Esophagus muscularis mucosa (tissue), 4 donors: ENCODE measurements around the gene SMIM30. TPM values are rescaled to one million over a fixed set of nuclear protein-coding genes. Genes with fewer than 3 reads are reported as not detected.

Source experiments
- DNase-seq: peaks from one replicate; pipeline ENCODE4 v3.0.0-alpha.2; 2017; ENCODE audit errors: extremely low spot score
- H3K27ac ChIP-seq, 4 donors: fragments of 200-600 bp; sonication (generic); replicated peaks in 1 of 4; 1 replicate in 3 of 4; 2 replicates in 1 of 4; pipeline ENCODE4 v1.5.1; 2016 to 2019; ENCODE audit warnings: mild to moderate bottlenecking in 1 of 4
- H3K27me3 ChIP-seq, 4 donors: fragments of 200-600 bp; sonication (generic); one replicate each; pipeline versions ENCODE4 v1.5.1 to v1.6.0; 2016 to 2019
- H3K36me3 ChIP-seq, 4 donors: fragments of 200-600 bp; sonication (generic); one replicate each; pipeline ENCODE4 v1.5.1; 2016 to 2019
- H3K4me1 ChIP-seq, 4 donors: fragments of 200-600 bp; sonication (generic); one replicate each; pipeline ENCODE4 v1.5.1; 2016 to 2019
- H3K4me3 ChIP-seq, 4 donors: fragments of 200-600 bp; sonication (generic); 1 replicate in 2 of 4; 2 replicates in 2 of 4; pipeline ENCODE4 v1.5.1; 2016 to 2019; ENCODE audit warnings: mild to moderate bottlenecking in 4 of 4, moderate library complexity in 1 of 4
- H3K9me3 ChIP-seq, 4 donors: fragments of 200-600 bp; sonication (generic); 1 replicate in 3 of 4; 2 replicates in 1 of 4; pipeline ENCODE4 v1.5.1; 2016 to 2019
- CTCF ChIP-seq, 3 experiments: fragments of 200-600 bp in 2 of 3; fragments of 450-650 bp in 1 of 3; sonication (generic) in 2 of 3; IDR thresholded peaks; one replicate each; pipeline ENCODE4 v1.5.1; 2017 to 2019; ENCODE audit warnings: antibody characterized with exemption in 3 of 3, mild to moderate bottlenecking in 2 of 3, moderate library complexity in 1 of 3
- EP300 ChIP-seq: sonication (generic); formaldehyde crosslinking; IDR thresholded peaks from one replicate; pipeline ENCODE4 v1.6.1; 2017; ENCODE audit warnings: antibody characterized with exemption
- POLR2A ChIP-seq: fragments of 450-650 bp; IDR thresholded peaks from one replicate; pipeline ENCODE4 v1.6.1; 2017; ENCODE audit warnings: antibody characterized with exemption, moderate library complexity, mild to moderate bottlenecking, low read depth
- POLR2AphosphoS5 ChIP-seq, 2 donors: sonication (generic); formaldehyde crosslinking; IDR thresholded peaks; one replicate each; pipeline ENCODE4 v1.6.1; 2017; ENCODE audit warnings: antibody characterized with exemption in 2 of 2
- WGBS: methylation state at CpG from one replicate; pipeline ENCODE4 v1.1.5; 2018; 5-methylcytosine and 5-hydroxymethylcytosine counted together
- intact Hi-C: fragments of 100-400 bp; cut with DNase I; formaldehyde crosslinking; loops from one replicate; pipeline ENCODE4 v1.15.1; 2023
- total RNA-seq, 4 donors: library from RNA; depleted of rRNA; stranded (reverse); fragments of >200 nt; gene quantifications; one replicate each; pipeline versions ENCODE4 v1.1.0 to v1.2.1, GENCODE V29; 2016

The SMIM30 gene
- total RNA-seq, 4 donors from 2014 or later: 25.2 to 37.8 (median 35.2) TPM

GRCh38 chr7:113141803-113142202 is 23.4 kb upstream of the SMIM30 start:
- H3K4me1 ChIP-seq: no peaks in the 10 kb centered on the region
- no peaks in the 10 kb centered on the region for H3K9me3 ChIP-seq
- TF ChIP-seq POLR2AphosphoS5 (IDR thresholded peaks at IDR 0.05) (no peak), CTCF (IDR thresholded peaks at IDR 0.05) (no peak), POLR2A (no peak), EP300 (no peak)
- no peak overlapping the region for H3K4me3 ChIP-seq
- no peaks in the 10 kb centered on the region for H3K27me3 ChIP-seq
- H3K36me3 ChIP-seq: no peaks in the 10 kb centered on the region
- DNase-seq: no peak
- H3K27ac ChIP-seq: no peak overlapping the region
- intact Hi-C loops: no loop called here

GRCh38 chr7:113140956-113141355 is 22.6 kb upstream of the SMIM30 start:
- Histone ChIP-seq H3K36me3 (no peaks in the 10 kb centered on the region), H3K4me1 (no peaks in the 10 kb centered on the region), H3K27me3 (no peaks in the 10 kb centered on the region), H3K9me3 (no peaks in the 10 kb centered on the region), H3K4me3 (no peak overlapping the region), H3K27ac (no peak overlapping the region)
- intact Hi-C loops: no loop called here
- no peak for DNase-seq
- 87% methylated on average over 4 of the region's 4 CpGs for WGBS
- TF ChIP-seq EP300 (no peak), CTCF (IDR thresholded peaks at IDR 0.05) (no peak), POLR2A (no peak), POLR2AphosphoS5 (IDR thresholded peaks at IDR 0.05) (no peak)

- no peaks in the 10 kb centered on the region for H3K36me3 ChIP-seq
- no peak for DNase-seq
- TF ChIP-seq CTCF (IDR thresholded peaks at IDR 0.05) (no peak), POLR2A (no peak), EP300 (no peak), POLR2AphosphoS5 (IDR thresholded peaks at IDR 0.05) (no peak)
- H3K27me3 ChIP-seq: no peaks in the 10 kb centered on the region
- WGBS: 69% methylated on average over 2 of the region's 2 CpGs
- no peaks in the 10 kb centered on the region for H3K9me3 ChIP-seq
- no peak overlapping the region for H3K4me3 ChIP-seq
- intact Hi-C loops: no loop called here
- no peaks in the 10 kb centered on the region for H3K4me1 ChIP-seq
- no peak overlapping the region for H3K27ac ChIP-seq
These were observed 18.9 kb upstream of the SMIM30 start for GRCh38 chr7:113137241-113137640.

GRCh38 chr7:113134025-113134424 is 15.7 kb upstream of the SMIM30 start:
- Histone ChIP-seq H3K27me3 (no peaks in the 10 kb centered on the region), H3K9me3 (no peaks in the 10 kb centered on the region), H3K4me3 (no peak overlapping the region), H3K4me1 (no peaks in the 10 kb centered on the region), H3K36me3 (no peaks in the 10 kb centered on the region), H3K27ac (no peak overlapping the region)
- WGBS: 84% methylated on average over 1 of the region's 1 CpG
- TF ChIP-seq POLR2AphosphoS5 (IDR thresholded peaks at IDR 0.05) (no peak), POLR2A (no peak), CTCF (IDR thresholded peaks at IDR 0.05) (no peak), EP300 (no peak)
- DNase-seq: no peak
- intact Hi-C loops: no loop called here

- intact Hi-C loops: no loop called here
These were observed 13.0 kb upstream of the SMIM30 start for GRCh38 chr7:113131367-113131766.

More at GRCh38 chr7:113131367-113131766, 13.0 kb upstream of the SMIM30 start:
- no peaks in the 10 kb centered on the region for H3K9me3 ChIP-seq
- no peak for DNase-seq
- no peak overlapping the region for H3K27ac ChIP-seq
- no peaks in the 10 kb centered on the region for H3K27me3 ChIP-seq
- WGBS: 92% methylated on average over 2 of the region's 2 CpGs
- no peaks in the 10 kb centered on the region for H3K4me1 ChIP-seq
- H3K36me3 ChIP-seq: no peaks in the 10 kb centered on the region
- TF ChIP-seq POLR2A (no peak), POLR2AphosphoS5 (IDR thresholded peaks at IDR 0.05) (no peak), EP300 (no peak), CTCF (IDR thresholded peaks at IDR 0.05) (no peak)
- H3K4me3 ChIP-seq: no peak overlapping the region
